Hippocampal formation (tissue), 2 donors: Measurements from ENCODE around the gene PPP1R13L.
"Not testable (repeated sequence)": the region's sequence is repeated elsewhere in the genome, so short reads cannot be mapped to it uniquely, and the experiment has no call there.

Experiments
- DNase-seq, 2 donors: peaks; one replicate each; lab custom pipeline; 2025; lab: John Stamatoyannopoulos, UW

PPP1R13L gene

DNA sequence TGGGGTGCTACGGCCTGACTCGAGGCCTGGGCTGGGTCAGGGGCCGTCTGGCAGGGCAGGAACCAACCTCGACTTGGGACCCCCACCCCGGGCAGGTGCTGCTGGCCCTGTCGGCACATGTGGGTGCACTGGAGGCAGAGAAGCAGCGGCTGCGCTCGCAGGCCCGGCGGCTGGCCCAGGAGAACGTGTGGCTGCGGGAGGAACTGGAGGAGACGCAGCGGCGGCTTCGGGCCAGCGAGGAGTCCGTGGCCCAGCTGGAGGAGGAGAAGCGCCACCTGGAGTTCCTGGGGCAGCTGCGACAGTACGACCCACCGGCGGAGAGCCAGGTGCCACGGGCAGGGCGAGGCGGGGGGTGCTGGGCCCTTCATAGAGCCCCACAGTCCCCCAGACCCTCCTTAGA is 58.4 kb downstream of the PPP1R13L start:
- DNase-seq, result no peak

GRCh38 chr19:45345506-45345860 is 59.4 kb downstream of the PPP1R13L start:
- DNase-seq, result no peak

GRCh38 chr19:45344621-45345505 is 60.0 kb downstream of the PPP1R13L start:
- no peak for DNase-seq

DNA sequence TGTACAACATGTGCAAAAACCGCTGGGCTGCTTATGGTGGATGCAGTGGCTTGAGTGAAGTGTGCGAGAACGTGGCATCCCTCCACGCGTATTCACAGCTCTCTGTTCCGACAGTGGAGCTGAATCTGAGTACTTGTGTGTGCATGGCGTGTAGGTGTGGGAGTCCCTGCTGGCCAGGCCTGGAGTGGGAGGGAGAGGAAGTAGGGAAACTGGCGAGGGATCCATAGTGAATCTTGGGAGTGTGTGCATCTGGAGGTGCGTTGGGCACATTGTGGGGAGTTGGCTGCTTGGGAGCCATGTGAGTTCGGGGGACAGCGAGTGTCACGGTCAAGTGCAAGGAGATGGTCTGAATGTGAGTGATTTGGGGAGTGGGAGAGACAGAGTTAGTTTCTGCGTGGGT is 62.0 kb downstream of the PPP1R13L start:
- no peak for DNase-seq

DNA sequence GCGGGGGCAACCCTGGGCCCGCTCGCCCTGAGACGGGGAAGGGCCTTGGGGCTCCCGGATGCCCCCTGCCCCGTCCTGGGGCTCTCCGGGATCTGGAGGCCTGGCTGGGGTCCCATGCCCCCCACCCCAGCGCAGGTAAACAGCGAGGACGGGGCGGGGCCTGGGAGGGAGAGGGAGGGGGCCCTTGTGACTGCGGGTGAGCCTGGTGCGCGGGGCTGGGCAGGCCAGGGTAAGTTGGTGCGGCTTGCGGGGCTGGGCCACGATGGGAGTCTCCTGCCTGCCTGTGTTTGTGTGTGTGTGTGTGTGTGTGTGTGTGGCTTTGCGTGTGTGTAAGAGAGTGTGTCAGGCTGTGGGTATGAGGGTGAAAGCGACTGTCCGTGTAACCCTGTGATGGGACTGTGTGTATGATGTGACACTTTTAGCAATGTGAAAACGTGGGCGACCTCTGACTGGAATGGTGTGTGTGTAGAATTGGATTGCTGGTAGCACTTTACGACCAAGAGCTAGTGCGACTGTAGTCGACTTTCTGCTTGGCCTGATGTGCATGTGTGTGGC is 63.9 kb downstream of the PPP1R13L start:
- no peak for DNase-seq

DNA sequence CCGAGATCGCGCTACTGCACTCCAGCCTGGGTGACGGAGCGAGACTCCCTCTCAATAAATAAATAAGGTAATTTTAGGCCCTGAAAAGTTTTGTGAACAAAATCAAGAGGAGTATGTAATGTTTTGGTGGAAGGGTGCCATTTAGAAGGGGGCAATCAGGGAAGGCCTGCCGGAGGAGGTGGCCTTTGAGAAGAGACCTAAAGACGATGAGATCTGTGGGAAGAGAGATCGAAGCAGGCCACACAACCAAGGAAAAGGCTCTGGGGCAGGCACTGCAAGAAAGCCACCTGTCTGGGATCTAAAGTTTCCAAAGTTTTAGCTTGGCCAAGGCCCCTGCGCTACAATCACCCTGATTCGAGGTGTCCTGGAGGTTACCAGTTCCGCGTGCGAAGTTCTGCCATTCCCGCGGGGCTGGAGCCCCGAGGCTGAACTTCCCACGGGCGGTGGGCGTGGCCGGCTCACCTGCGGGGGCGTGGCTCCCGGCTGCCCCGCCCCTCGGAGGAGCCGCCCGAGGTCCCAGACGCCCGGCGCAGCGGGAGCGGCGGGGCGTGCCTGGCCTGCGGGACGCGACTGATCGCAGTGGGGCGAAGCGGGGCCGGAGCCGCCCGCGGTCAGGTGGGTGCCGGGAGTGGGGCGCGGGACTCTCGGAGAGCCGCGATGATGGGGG is 64.5 kb downstream of the PPP1R13L start, which contains the start of gene KLC3:
KLC3 (plus strand) TSS at position 519 of the 667 bp plus-strand sequence. CDS start 4,792 bp downstream, outside the sequence.
- DNase-seq, result no peak

DNA sequence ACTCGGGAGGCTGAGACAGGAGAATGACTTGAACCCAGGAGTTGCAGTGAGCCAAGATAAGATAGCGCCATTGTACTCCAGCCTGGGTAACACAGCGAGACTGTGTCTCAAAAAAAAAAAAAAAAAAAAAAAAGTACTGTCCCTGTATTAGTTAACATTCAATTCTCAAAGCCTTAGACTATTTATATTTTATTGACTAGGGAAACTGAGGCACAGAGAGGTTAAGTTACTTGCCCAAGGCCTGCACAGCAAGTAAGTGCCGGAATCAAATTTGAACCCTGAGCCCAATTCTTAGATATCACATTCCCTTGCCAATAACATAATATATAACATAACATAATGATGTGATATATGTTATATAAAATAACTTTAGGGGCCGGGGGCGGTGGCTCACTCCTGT is 65.2 kb downstream of the PPP1R13L start:
- no peak for DNase-seq

GRCh38 chr19:45336696-45337251 is 68.1 kb downstream of the PPP1R13L start:
- DNase-seq, result no peak

- DNase-seq, result not testable (repeated sequence)
These were observed 70.0 kb downstream of the PPP1R13L start for GRCh38 chr19:45334881-45335280.

DNA sequence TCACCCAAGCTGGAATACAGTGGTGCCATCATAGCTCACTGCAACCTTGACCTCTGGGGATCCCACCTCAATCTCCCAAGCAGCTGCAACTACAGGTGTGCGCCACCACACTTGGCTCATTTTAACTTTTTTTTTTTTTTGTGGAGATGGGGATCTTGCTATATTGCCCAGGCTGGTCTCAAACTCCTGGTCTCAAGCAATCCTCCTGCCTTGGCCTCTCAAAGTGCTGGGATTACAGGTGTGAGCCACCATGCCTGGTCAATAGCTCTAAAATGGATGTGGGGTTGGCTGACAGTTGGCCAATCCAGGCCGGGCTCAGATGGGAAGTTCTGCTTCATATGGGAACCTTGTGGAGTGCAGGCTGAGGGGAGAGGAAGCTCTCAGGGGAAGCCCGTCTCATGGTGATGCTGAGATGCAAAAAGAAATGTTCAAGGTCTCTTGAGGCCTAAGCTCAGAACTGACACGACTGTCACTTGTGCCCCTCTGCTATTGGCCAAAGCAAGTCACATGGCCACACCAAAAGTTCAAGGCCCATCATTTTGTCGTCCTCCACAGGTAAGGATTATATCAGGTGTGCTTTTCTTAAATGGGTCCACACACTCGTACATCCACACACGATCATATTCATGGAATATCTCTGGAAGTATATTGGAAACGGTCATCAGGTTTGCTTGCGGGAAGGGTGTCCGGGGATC is 71.1 kb downstream of the PPP1R13L start:
- DNase-seq, result no peak

DNA sequence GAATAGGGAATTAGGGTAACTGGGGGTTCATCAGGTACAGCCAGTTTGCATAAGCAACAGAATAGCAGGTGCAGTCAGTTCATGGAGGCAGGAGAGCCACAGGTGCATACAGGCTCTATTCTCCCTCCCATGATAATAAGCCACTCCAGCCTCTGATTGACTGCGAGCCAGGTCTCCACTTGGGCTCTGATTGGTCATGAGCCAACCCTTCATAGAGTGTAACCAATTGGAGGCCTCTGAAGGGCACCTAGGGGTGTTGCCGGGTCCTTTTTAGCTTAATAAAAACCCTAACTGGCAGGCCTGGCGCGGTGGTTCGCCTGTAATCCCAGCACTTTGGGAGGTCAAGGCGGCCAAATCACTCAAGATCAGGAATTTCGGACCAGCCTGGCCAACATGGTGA is 73.5 kb downstream of the PPP1R13L start:
- DNase-seq, result no peak
